IMR-90 (cell line): Measurements from ENCODE around the gene SIK3.

Source experiments
- CTCF ChIP-seq: conservative IDR thresholded peaks from 2 replicates; pipeline ENCODE4 v1.5.1; 2012; ENCODE audit warnings: mild to moderate bottlenecking, low read depth, low read length, improper control_type of control experiment
- POLR2A ChIP-seq: IDR thresholded peaks from 2 replicates; pipeline ENCODE4 v1.6.1; 2012; ENCODE audit warnings: mild to moderate bottlenecking, low read depth, low read length
- SMC3 ChIP-seq: fragments of 150-350 bp; IDR thresholded peaks from 2 replicates; pipeline ENCODE4 v1.6.1; 2016; ENCODE audit warnings: low read depth, mild to moderate bottlenecking, antibody characterized with exemption, low read length, moderate library complexity
- TF ChIP-seq, protein P1 (sequence below): fragments of 150-350 bp; IDR thresholded peaks from 2 replicates; pipeline ENCODE4 v1.6.1; 2017; ENCODE audit warnings: mild to moderate bottlenecking, antibody characterized with exemption, low read length, low read depth

DNA sequence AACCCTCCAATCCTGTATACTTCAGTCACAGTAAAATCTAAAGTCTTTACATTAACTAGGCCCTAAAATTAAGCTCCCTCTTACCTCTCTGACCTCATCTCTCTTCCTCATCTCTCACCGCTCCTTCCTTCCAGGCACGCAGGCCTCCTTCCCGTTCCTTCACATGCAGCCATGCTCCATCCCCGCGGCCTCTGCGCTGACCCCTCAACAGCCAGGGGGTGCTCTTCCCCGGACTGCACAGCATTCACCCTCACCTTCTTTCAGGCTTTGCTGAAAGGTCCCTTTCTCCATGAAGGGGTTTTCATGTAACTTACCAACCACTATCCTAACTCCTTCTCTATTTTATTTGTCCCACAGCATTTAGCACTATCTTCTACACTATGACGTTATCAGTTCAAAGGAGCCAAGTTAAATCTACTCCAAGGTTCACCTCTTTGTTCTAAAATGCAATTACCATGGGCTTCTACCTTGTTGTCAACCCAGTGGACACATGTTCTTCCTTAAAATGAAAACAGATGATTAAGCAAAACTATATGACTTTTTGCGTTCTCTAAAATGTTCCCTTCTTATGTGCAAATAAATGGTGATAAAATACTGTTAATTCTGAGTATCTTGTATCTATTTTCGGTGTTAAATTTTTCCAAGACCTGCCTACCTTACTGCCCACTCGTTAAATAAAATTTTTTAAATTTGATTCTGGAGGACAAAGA lies 203.0 kb downstream of the SIK3 start:
- no peak for TF ChIP-seq POLR2A
- TF ChIP-seq CTCF: peak; percentile 29; the same call in 1 of the 2 replicates
- TF ChIP-seq SMC3: peak; percentile 19; the same call in 1 of the 2 replicates
- TF ChIP-seq, protein P1, sequence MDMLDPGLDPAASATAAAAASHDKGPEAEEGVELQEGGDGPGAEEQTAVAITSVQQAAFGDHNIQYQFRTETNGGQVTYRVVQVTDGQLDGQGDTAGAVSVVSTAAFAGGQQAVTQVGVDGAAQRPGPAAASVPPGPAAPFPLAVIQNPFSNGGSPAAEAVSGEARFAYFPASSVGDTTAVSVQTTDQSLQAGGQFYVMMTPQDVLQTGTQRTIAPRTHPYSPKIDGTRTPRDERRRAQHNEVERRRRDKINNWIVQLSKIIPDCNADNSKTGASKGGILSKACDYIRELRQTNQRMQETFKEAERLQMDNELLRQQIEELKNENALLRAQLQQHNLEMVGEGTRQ: no peak
